HG02678 (cell line): ENCODE measurements around the gene CDH13.

ENCODE experiments used
- ATAC-seq: cut with Tn5 transposase; IDR thresholded peaks from one replicate; pipeline ENCODE4 v1.9.1; 2021; ENCODE audit warnings: mild to moderate bottlenecking, moderate library complexity; ENCODE audit not compliant: unreplicated experiment

CDH13 gene

GRCh38 chr16:82876951-82877350 is 250.2 kb downstream of the CDH13 start:
- ATAC-seq, result no peak

- no peak for ATAC-seq
Measured at GRCh38 chr16:82878466-82878865, 251.7 kb downstream of the CDH13 start.

- no peak for ATAC-seq
Measured at GRCh38 chr16:82880346-82880745, 253.6 kb downstream of the CDH13 start.

- no peak for ATAC-seq
Measured at GRCh38 chr16:82881516-82881915, 254.7 kb downstream of the CDH13 start.

- no peak for ATAC-seq
Measured at GRCh38 chr16:82882226-82882625, 255.5 kb downstream of the CDH13 start.

GRCh38 chr16:82882982-82883835 is 256.4 kb downstream of the CDH13 start:
- ATAC-seq, result peak; percentile 58

- ATAC-seq, result no peak
Measured at GRCh38 chr16:82884320-82884898, 257.6 kb downstream of the CDH13 start.

- ATAC-seq, result no peak
Measured at GRCh38 chr16:82886146-82886545, 259.4 kb downstream of the CDH13 start.

- ATAC-seq, result no peak
Measured at GRCh38 chr16:82888591-82889001, 261.8 kb downstream of the CDH13 start.

GRCh38 chr16:82891424-82891823 is 264.7 kb downstream of the CDH13 start:
- ATAC-seq, result no peak

GRCh38 chr16:82891918-82892317 is 265.1 kb downstream of the CDH13 start:
- ATAC-seq, result no peak

- no peak for ATAC-seq
Measured at GRCh38 chr16:82892324-82892723, 265.6 kb downstream of the CDH13 start.

GRCh38 chr16:82895843-82896242 is 269.1 kb downstream of the CDH13 start:
- ATAC-seq, result no peak

GRCh38 chr16:82899006-82899405 is 272.2 kb downstream of the CDH13 start:
- no peak for ATAC-seq

- ATAC-seq, result no peak
Measured at GRCh38 chr16:82899731-82900450, 273.1 kb downstream of the CDH13 start.

GRCh38 chr16:82900559-82900958 is 273.8 kb downstream of the CDH13 start:
- no peak for ATAC-seq

- ATAC-seq, result no peak
Measured at GRCh38 chr16:82911925-82912324, 285.2 kb downstream of the CDH13 start.

- ATAC-seq, result no peak
Measured at GRCh38 chr16:82915139-82915824, 288.5 kb downstream of the CDH13 start.

- ATAC-seq, result no peak
Measured at GRCh38 chr16:82917886-82918595, 291.3 kb downstream of the CDH13 start.

GRCh38 chr16:82924075-82924854 is 297.5 kb downstream of the CDH13 start:
- no peak for ATAC-seq
